Hematopoietic multipotent progenitor cell treated with erythropoietin and hydrocortisone succinate and interleukin-3 and kit ligand, for 4 days (in vitro differentiated cells): ENCODE data around the gene SCFD2.

ENCODE experiments used
- DNase-seq: peaks from one replicate; pipeline ENCODE4 v3.0.0-alpha.2; 2015

SCFD2 gene

DNA sequence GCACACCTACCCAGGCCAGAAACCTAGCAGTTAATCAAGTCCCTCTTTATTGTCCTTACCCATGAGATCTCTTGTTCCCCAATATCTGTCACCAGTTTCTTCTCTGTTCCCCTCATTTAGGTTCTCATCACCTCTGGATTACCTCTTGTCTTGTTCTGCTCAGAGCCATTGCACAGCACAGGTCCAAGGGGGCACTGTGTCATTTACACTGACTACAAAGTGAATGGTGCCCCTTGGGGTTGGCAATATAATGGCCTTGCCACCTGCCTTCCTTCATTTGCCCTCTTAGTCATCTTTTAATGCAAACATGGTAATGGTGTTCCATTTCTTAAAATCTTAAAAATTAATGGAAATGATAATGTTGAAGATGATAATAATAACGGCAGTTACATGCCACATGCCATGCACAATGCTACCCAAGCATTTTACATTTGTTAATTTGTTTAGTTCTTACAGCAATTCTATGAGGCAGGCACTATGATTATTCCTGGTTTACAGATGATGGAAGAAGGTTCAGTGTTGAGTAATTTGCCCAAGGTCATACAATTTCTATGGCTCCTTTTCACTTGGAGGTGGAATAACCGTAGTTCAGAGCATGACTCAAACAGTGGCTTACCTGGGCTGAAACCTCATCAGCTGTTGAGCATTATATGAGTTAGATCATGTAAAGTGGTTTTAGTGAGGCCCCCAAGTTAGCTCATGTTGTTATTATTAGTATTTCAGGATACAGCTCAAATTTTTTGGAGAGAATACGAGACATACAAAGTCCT is 385.9 kb downstream of the SCFD2 start:
- no peak for DNase-seq

DNA sequence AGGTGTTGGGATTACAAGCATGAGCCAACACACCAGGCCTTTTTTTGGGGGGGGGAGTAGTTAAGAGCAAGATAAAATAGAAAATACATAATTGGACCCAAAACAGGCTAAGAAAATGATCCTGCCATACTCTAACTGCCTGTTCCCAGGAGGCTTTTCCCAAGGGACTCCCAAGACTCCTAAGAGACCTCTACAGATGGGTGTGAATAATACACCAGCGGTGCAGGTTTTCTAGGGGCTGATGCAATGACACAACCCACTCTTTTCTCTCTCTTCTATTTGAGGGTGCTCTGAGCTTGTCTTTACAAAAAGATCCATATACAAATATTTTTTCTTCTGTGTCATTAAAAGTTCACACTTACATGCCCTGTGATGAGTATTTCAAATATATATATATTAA is 386.8 kb downstream of the SCFD2 start:
- DNase-seq: no peak

DNA sequence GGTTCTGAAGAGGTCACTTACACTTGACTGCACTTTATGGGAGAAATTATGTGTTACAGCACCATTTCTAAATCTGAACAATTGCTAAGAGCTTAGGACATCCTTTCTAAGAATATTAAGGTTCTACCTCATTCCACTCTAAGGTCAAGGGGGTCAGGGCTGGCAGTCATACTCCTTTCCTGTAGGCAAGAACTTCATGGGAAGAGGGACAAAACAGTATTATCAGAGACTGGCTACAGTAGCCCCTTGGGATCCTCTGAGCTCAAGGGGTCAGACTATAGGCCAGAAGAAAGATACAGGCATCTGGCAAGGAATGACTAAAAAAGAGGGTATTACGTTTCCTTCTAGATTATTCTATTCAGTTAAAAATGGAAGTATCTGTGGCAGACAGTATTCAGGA is 388.6 kb downstream of the SCFD2 start:
- no peak for DNase-seq

DNA sequence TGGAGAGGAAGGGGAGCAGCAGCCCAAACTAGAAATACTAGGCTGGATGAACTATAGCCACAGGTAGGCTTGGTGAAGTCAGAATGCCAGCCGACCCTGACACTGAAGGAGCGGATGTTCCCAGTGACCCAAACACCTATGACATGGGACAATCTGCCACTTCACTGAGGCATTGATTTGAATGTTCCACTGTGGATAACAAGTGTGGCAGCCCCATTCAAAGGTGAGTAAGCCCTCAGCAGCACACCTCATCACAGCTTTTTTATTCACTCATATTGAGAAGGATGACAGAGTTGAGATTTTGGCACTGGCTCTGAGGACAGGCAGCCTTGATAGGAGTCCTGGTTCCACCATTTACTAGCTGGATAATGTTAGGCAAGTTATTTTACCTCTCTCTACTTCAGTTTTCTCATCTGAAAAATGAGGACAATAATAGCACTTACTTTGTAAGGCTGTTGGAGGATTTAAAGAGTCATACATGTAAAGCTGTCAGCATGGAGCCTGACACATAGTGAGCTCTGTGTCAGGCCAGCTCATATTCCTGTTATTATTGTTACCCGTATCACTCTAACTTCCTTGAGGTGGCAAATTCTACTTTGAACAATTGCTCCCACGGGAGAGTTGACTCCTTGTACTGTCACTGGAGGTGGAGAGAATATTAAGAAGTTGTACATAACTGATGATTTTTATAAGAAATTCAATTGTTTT is 389.2 kb downstream of the SCFD2 start:
- no peak for DNase-seq

DNA sequence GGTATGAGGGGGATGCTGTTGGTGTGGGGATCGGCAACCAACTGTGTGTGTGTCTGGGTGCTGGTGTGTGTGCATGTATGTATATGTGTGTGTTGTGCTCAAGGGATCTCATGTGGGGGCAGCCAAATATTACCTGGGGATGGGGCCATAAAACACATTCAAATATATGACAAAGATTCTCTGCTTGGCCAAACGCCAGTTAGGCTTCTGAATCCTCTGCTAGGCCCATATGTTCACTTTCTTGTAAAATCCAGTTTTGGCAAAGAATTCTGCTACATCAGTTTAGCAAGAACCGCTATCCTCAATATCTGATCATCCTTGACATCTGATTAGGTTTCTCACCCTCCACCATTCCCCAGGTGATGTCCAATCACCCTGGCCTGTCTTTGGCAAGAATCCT is 397.2 kb downstream of the SCFD2 start:
- no peak for DNase-seq

DNA sequence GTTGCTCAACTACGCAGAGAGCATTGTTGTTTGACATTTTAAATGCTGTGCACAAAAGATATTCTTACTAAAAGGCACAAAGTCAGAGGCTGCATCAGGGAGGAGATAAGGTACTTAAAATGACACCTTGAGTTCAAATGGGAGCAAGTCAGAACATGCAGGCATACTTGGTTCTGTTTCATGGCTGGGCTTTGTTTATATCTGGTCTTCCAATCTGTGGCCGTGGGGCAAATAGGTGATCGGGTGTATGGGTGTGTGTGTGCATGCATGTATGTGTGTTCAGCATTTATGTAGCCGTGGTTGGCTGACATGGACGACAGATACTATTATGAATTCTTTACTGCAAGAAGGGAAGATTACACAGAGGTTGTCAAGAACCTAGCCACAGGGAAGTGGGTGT is 397.6 kb downstream of the SCFD2 start:
- DNase-seq: no peak

DNA sequence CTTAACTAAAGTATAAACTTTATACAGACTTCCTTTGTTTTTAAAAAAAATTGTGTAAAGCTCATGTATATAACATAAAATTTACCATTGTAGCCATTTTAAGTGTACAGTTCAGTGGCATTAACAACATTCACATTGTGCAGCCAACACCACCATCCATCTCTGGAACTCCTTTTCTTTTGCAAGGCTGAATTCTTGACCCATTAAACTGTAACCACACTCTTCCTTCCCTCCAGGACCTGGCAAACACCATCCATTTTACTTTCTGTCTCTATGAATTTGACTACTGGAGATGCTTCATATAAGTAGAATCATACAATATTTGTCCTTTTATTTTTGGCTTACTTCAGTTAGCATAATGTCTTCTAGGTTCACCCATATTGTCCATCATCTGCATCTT is 399.1 kb downstream of the SCFD2 start:
- DNase-seq: no peak

DNA sequence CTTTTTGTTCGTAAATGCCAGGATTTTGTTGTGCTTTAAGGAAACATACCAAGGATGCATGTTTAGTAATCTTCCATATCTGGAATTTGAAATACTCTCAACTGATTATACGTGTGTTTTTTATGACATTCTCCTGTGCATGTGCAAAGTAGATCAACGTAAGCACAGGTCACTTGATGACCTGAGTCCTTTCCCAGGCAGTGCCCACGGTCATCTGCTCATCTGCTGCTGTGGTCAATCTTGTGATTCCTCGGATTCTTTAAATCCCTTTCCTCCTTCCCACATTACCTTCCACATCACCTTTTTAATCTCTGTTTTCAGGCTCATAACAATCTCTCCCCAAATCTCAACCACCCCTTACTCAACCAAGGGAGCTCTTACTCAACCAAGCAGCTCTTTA is 399.7 kb downstream of the SCFD2 start:
- DNase-seq: no peak

DNA sequence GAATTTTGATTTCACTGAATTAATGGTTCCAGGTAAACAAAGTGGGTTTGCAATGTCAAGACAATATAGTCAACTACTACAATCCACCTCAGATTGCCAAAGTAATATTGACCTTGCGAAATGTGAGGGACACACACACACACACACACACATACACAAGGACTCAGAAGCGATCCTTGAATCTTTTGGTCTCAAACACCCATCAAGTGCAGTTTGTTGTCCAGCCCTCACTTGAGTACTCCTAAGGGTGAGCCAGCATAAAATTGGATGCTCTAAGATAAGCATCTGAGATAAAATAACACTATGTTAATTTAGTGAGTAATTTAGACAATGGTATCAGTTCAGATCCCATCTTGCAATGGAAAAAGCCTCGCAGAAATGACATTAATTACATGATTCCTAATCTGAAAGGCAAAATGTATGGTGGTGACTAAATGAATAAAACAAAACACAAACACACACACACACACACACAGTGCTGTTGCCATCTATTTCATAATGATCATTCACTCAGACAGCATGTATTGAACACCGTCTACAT is 401.2 kb downstream of the SCFD2 start:
- no peak for DNase-seq

DNA sequence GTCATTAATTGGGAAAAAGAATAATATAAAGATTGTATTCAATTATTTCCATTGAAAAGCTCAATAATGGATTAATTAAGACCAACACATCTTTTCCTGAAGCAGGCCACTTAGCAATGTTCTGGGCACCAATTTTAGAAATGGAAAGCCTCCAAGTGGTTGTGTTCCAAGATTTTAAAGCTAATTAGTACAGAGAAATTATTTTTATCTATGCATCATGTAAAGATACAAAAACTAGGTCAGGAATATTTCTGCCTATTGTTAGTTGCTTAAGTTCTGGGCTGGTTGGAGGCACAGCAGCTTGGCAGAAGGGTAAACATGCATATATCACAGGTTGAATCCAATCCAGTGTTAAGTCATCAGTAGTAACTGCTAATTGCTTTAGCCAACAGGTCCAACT is 401.9 kb downstream of the SCFD2 start:
- no peak for DNase-seq

DNA sequence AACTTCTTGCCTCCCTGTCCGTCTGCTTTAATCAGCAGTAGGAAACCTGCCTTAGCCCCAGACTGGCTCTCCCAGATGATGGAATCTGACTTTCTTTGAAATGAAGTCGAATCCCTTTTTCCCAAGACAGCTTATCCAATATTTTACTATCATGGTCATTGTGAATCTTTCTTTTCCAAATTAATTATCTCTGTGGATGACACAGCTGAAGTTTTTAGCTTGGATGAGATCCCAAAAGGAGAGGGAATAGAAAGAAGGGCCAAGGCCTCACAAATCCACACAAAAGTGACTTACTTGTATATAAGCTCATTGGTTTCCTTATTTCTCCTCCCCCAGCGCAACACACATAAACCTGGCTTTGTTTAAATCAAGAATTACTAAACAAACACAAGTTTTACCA is 403.1 kb downstream of the SCFD2 start:
- no peak for DNase-seq

DNA sequence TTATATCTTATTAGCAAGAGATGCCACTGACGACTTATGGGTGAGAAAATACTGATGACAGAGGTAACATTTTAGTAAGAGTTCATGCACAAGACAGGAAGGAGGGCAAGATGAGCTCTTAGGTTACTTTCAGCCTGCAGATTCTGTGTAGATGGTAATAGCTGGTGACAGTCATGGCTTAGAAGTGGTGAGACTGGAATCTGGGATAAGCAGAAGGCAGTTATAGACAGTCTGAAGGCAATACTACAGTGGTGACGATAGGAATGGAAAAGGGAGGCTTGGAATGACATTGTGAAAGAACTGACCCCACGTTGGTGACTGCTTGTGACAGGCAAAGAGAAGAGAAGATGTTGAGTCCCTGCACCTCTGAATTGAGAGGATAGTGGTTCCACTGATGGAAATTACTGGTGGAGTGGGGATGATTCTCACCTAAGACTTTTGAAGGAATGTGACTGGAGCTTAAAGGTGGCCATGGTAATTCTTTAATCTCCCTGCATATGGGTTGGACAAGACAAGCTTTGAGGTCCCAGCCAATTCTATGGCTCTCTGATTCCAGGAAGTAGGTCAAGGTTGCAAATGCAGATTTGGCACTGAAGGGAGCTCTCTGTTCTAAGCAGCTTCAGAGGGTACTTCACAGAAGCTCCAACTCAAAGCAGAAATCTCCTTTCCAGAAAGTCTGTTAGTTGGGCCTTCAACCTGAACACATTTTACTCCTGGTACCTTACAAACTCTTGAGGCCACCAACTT is 404.0 kb downstream of the SCFD2 start:
- DNase-seq: no peak

DNA sequence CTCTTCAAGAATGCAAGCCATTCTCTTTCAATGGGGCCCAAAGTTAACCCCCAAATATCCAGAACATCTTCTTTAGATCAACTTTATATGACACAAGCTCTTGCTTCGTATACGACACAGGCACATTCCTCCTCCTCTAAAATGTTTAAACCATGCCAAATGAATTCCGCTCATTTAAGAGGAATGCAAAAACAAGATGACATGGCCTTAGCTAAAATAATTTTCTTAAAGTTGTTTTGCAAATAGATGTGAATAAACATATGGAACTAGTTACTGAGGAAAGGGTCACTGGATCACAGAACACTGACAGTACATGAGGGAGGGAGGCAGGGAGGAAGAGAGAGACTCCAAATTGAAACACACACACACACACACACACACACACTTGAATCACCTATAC is 406.3 kb downstream of the SCFD2 start:
- no peak for DNase-seq

DNA sequence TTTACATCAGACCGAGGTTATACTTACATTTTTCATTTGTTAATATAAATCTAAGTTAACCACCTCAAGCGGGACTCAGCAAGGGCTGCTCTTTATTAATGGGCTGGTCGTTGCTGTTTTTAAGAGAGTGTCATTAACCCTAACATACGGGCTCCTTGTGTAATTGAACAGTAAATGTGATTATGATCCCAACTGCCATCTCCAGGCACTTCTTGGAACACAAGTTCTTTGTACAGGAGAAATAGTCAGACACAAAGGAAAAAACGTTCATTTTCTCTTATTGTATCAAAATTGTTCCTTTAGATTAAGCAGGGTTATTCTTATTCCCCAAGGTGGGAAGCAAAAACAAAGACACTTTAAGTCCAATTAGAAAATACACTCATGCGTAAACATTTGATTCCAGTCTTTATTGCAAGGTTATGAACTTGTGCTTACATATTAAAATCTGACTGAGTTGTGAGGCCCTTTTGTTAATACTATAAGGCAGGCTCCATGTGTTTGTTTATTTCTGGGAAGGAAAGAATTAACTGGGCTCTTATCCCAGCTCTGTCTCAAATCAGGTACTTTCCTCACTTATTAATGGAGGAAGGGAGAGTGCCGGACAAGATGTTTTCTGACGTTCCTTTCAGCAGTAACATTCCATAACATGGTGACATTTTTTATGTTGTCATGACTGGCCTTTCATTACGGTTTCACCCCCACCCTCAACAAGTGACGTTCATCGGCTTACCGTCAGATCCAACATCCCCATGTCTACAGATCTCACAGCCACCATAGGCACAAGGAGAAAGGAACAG is 407.8 kb downstream of the SCFD2 start:
- no peak for DNase-seq

DNA sequence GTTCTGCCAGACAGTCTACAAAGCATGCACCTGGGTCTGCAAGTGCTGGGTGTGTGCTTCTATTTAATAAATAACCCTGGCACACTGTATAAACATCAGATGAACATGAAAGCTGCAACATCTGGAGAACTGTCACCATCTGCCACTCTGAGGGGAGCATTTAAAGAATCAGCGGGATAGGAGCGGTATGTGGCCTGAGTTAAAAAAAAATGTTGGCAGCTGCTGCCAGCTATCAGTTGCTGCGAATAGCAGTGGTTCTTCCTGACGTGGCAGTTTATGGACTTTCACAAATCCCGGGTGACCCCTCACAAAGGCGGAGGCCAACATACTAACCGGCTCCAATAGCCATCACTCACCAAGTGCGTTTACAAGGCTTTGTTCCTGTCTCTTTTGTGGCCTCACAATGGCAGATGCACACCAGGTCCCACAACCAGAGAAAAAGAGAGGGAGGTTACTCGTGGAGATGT is 408.6 kb downstream of the SCFD2 start:
- no peak for DNase-seq

DNA sequence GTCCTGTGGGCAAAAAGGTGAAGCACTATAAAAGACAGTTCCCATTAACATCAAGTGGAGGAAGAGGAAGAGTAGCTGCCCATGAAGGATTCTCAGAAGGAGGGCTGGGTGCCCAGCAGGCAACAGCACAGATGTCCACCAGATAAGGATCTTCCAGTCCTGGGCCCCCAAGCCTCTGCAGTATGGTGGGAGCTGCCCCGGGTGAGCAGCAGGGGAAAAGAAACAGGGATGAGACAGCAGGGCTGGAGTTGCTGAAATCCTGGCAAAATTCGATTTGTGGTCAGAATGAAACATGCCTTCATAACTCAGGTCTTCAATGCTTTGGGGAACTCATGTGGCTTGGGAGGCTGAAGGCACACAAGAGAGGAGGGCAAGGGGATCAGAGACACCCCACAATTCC is 409.2 kb downstream of the SCFD2 start:
- DNase-seq: no peak

DNA sequence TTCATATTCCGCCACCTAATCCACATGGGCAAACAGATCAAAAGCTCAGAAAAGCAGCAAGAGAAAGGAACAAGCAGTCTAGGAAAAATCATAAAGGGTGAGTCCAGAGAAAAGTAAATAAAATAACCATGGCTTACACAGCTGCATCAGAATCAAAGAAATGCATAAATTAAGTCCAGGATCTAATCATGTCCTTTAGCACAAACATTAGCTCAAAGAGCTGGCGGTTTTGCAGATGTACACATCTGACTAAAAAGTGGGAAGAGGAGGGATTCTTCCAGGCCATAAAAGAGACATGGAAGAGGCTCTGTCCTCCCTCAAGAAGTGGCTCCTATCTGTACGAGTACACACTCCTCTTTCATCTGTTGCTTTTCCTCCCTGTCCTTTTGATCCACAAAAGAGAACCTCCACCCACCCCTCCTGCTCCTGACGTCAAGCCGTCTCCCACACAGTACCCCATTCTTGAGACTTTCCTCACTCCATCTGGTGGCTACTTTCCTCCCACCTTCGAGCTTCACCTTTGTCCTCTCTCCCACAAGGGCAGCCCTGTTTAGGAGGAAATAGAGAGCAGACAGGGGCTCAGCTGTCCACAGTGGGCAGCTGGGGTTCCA is 411.2 kb downstream of the SCFD2 start:
- no peak for DNase-seq

DNA sequence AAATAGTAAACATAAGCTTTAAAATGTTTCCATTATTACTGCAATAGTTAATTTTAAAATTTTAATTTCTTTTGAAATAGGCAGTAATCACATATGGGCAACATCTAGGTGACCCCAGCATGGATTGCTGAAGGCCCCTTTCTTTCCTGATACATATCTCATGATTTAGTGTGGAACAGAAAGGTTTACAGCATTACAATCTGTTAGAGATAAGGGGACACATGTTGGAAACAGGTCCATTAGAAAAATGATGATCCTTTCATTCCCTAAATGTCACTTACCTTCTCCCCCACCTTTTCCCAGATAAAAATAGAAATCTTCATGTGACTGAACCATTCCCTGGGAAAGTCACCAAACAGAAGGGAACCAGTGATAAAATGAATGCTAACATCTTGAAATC is 413.3 kb downstream of the SCFD2 start:
- DNase-seq: no peak

DNA sequence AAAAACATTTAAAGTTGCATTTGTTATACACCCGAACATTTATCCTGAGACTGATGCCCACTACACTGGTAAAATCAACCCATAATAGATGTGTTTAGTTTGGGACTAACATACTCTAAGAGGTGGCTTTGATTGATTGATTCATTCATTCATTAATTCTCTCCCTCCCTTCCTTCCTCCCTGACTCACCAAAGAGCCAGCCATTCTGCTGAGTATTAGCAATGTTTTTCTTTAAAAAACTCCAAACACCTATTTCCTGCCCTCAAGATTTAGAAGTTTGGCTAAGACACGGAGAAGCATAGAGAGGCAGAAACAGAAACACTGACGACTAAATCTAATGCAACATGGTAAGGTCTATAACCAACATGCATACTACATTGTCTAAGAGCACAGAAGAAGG is 414.8 kb downstream of the SCFD2 start:
- no peak for DNase-seq

DNA sequence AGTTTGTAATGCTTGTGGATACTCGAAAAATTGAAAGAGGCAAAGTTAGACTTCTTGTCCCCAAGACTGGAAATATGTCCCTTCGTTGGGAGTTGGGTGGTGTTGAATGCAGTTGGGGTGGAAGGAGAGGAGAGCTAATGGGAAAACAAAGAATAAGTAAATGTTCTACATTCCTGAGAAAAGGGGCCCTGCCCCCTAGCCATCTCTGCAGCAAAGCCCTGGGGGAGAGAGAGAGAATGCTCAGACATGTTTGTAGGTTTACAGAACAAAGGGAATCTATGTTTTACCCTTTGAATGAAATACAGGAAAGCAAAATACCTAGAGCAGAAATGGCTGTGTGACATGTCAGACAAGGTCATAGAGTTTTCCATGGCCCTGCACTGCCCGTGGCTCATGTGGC is 415.6 kb downstream of the SCFD2 start:
- no peak for DNase-seq

DNA sequence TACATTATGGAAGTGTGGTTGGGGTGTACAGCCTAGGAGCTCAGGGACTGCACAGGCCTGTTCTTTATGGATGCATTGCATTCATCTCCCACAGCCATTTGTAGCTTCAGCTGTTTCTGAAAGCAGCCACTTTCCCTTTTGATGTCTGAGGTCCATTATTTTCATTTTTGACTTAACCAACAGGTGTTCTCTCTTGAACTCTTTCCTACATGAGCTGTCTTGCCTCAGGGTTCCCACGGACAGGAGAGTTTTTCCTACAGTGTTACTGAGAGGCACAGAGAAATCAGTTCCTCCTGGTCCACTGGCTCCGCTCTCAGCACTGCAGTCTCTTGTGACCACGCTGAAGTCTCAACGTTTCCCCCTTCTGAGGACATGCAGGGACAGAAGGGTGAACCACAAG is 416.5 kb downstream of the SCFD2 start:
- DNase-seq: no peak

DNA sequence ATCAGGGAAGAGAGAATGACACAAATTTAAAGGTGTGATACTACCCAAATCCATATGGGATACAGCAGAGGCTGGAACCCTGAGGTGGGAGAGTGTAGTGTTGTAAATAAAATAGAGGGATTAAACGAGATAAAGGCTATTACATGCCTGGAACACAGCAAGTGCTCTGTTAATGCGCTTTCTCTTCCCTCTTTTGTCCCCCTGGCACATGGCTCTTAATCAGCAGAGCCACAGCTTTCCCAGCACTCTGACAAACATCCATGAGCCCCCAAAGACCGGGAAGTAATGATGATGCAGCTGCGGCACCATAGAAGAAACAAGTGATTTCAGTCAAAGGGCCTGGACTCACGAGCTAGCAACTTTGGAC is 417.8 kb downstream of the SCFD2 start:
- no peak for DNase-seq
